Neural progenitor cell (in vitro differentiated cells): ENCODE measurements around the gene CUEDC1.

Experiments
- EZH2phosphoT487 ChIP-seq: fragments of 200-600 bp; sonication (generic); IDR thresholded peaks from 2 replicates; pipeline ENCODE4 v1.6.1; 2017; ENCODE audit warnings: antibody characterized with exemption
- TF ChIP-seq, protein P1 (sequence below): fragments of 200-600 bp; sonication (generic); IDR thresholded peaks from 2 replicates; pipeline ENCODE4 v1.5.1; 2017; ENCODE audit warnings: antibody characterized with exemption, mild to moderate bottlenecking

DNA sequence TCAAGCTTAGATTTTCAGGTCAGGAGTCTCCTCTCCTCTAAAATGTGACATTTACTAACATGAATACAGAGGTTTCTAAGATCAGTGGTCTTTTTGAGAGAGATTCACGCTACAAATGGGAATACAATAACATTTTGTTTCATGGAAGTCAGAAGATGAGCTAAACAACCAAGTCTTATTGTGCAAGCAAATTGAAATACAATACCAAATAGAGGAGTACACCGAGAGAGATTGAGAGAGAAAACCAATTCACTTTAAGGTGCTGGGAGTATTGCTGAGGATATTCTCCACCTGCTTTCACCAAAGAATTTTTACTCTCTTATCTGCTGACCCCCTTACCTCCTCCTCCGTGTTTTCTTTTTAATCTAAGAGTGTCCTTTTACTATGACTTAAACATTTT, 21.4 kb upstream of the CUEDC1 start:
- TF ChIP-seq, protein P1, sequence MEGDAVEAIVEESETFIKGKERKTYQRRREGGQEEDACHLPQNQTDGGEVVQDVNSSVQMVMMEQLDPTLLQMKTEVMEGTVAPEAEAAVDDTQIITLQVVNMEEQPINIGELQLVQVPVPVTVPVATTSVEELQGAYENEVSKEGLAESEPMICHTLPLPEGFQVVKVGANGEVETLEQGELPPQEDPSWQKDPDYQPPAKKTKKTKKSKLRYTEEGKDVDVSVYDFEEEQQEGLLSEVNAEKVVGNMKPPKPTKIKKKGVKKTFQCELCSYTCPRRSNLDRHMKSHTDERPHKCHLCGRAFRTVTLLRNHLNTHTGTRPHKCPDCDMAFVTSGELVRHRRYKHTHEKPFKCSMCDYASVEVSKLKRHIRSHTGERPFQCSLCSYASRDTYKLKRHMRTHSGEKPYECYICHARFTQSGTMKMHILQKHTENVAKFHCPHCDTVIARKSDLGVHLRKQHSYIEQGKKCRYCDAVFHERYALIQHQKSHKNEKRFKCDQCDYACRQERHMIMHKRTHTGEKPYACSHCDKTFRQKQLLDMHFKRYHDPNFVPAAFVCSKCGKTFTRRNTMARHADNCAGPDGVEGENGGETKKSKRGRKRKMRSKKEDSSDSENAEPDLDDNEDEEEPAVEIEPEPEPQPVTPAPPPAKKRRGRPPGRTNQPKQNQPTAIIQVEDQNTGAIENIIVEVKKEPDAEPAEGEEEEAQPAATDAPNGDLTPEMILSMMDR: no peak
- no peak for TF ChIP-seq EZH2phosphoT487
